Measurements from ENCODE around the gene ARL8A.
A peak's percentile ranks its signal among the peaks of the same experiment; 100 is the strongest.
"Not testable (repeated sequence)": the region's sequence is repeated elsewhere in the genome, so short reads cannot be mapped to it uniquely, and the experiment has no call there.

The ARL8A gene

GRCh38 chr1:202145068-202145743 lies 669 bp upstream of the ARL8A start:
- no peak for DNase-seq (ENCODE audit: low read depth)
- peak overlapping the region; percentile 60 for H3K4me3 ChIP-seq (ENCODE audit: control insufficient read depth, low read depth, low read length)
- TF ChIP-seq CTCF (IDR thresholded peaks at IDR 0.05; ENCODE audit: control insufficient read depth, insufficient read depth, low read depth, low read length, missing control alignments) = no peak

GRCh38 chr1:202143768-202144401 lies 652 bp downstream of the ARL8A start:
- DNase-seq (ENCODE audit: low read depth) = no peak
- TF ChIP-seq CTCF (IDR thresholded peaks at IDR 0.05; ENCODE audit: control insufficient read depth, insufficient read depth, low read depth, low read length, missing control alignments) = no peak
- peak overlapping the region; percentile 60 for H3K4me3 ChIP-seq (ENCODE audit: control insufficient read depth, low read depth, low read length)

- peak overlapping the region; percentile 60 for H3K4me3 ChIP-seq (ENCODE audit: control insufficient read depth, low read depth, low read length)
- TF ChIP-seq CTCF (IDR thresholded peaks at IDR 0.05; ENCODE audit: control insufficient read depth, insufficient read depth, low read depth, low read length, missing control alignments) = no peak
- no peak for DNase-seq (ENCODE audit: low read depth)
Measured at GRCh38 chr1:202143011-202143767, 1.3 kb downstream of the ARL8A start.

- not testable (repeated sequence) for DNase-seq (ENCODE audit: low read depth); H3K4me3 ChIP-seq (ENCODE audit: control insufficient read depth, low read depth, low read length)
Measured at GRCh38 chr1:202141468-202141867, 3.1 kb downstream of the ARL8A start.

GRCh38 chr1:202140833-202141232 lies 3.7 kb downstream of the ARL8A start:
- no peak for TF ChIP-seq CTCF (IDR thresholded peaks at IDR 0.05; ENCODE audit: control insufficient read depth, insufficient read depth, low read depth, low read length, missing control alignments)
- no peak for DNase-seq (ENCODE audit: low read depth)

GRCh38 chr1:202135221-202135721 lies 9.3 kb downstream of the ARL8A start:
- H3K4me3 ChIP-seq (ENCODE audit: control insufficient read depth, low read depth, low read length) = no peak overlapping the region
- peak; percentile 87 for TF ChIP-seq CTCF (IDR thresholded peaks at IDR 0.05; ENCODE audit: control insufficient read depth, insufficient read depth, low read depth, low read length, missing control alignments)
- DNase-seq (ENCODE audit: low read depth) = no peak

More at GRCh38 chr1:202140833-202141232, 3.7 kb downstream of the ARL8A start:
- no peak overlapping the region for H3K4me3 ChIP-seq (ENCODE audit: control insufficient read depth, low read depth, low read length)

All from AG09309 (cell line).